ENCODE measurements around the gene EREG. TPM values are rescaled to one million over a fixed set of nuclear protein-coding genes. Genes with fewer than 3 reads are reported as not detected.

The EREG gene
- total RNA-seq, 1 experiment from 2014 or later: 34.0 TPM

- H3K36me3 Mint-ChIP-seq (ENCODE audit: insufficient read depth, unreplicated experiment): no peaks in the 10 kb centered on the region
- no peak overlapping the region for H3K4me3 Mint-ChIP-seq (ENCODE audit: unreplicated experiment)
- no peaks in the 10 kb centered on the region for H3K9me3 Mint-ChIP-seq (ENCODE audit: unreplicated experiment)
- ChIA-PET CTCF (interaction anchor here (1.0 to 1.1 kb wide), 2 partner anchors 9 to 42 kb away, joined by 4 read pairs; no protein-coding TSS in a partner anchor), POLR2A (interaction anchor here (0.7 to 1.2 kb wide), 2 partner anchors 15 to 1311 kb away, joined by 3 read pairs; no protein-coding TSS in a partner anchor)
- intact Hi-C loops (cut with micrococcal nuclease): no loop called here
- H3K4me1 Mint-ChIP-seq (ENCODE audit: insufficient read depth, unreplicated experiment): peaks cover 7% of the 10 kb centered on the region
- no peaks in the 10 kb centered on the region for H3K27me3 Mint-ChIP-seq (ENCODE audit: insufficient read depth, unreplicated experiment)
- DNase-seq (ENCODE audit: unreplicated experiment): no peak
- no TSS peak for BruUV-seq (replicated peaks)
- H3K27ac Mint-ChIP-seq (ENCODE audit: low read depth, unreplicated experiment): peak overlapping the region; percentile 2
- TF ChIP-seq CTCF (IDR thresholded peaks at IDR 0.05; ENCODE audit: unreplicated experiment): no peak
Observed at GRCh38 chr4:74362347-74362746, 2.6 kb upstream of the EREG start.

DNA sequence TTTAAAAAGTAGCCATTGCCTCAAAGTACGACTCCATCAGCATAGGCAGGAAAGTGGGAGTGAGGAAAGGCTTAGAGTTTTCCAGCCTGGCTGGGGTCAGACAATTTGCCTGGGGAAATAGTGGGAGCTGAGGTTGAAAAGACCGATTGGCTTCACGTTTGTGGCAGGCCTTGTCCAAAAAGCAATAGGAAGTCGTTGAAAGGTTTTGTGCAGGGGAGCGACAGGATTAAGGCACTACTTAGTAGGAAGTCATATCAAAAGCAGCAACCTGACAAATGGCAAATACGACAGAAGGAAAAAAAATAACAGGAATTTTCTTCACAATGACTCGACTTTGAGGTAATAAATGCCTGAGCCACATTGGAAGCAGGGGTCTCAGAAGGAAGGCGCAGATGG, 691 bp upstream of the EREG start:
- BruUV-seq (replicated peaks): no TSS peak
- Mint-ChIP-seq H3K4me3 (ENCODE audit: unreplicated experiment) (peak overlapping the region; percentile 77), H3K27me3 (ENCODE audit: insufficient read depth, unreplicated experiment) (no peaks in the 10 kb centered on the region), H3K4me1 (ENCODE audit: insufficient read depth, unreplicated experiment) (peaks cover 16% of the 10 kb centered on the region), H3K9me3 (ENCODE audit: unreplicated experiment) (no peaks in the 10 kb centered on the region), H3K36me3 (ENCODE audit: insufficient read depth, unreplicated experiment) (no peaks in the 10 kb centered on the region), H3K27ac (ENCODE audit: low read depth, unreplicated experiment) (peak overlapping the region; percentile 59)
- ChIA-PET POLR2A (interaction anchor here (0.6 to 2.9 kb wide), 9 partner anchors 9 to 177 kb away, joined by 3 to 22 read pairs (median 5); partner anchors contain the start of genes AREG and EPGN), CTCF (interaction anchor here (0.7 to 1.3 kb wide), 5 partner anchors 13 to 308 kb away, joined by 3 to 4 read pairs (median 3); no protein-coding TSS in a partner anchor)
- intact Hi-C loops (cut with micrococcal nuclease): no loop called here
- peak; percentile 20 for DNase-seq (ENCODE audit: unreplicated experiment)
- no peak for TF ChIP-seq CTCF (IDR thresholded peaks at IDR 0.05; ENCODE audit: unreplicated experiment)

DNA sequence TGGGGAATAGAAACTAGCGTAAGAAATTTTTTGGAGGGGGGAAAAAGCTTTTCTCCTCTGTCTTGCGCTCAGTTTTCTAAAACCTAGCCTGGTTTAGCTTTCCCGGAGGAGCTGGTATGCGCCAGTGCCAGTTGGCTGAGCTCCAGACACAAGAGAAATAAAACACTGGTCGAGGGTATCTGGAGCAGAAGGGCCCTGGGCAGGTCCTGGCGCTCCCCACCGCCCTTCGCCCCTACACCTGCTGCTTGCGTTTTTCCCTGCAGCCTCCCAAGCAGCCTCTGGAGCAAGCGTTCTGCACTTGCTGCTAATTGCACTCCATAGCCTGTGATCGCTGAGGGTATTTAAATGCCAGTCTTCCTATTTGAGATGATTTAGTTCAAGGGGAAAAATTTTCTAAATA, 816 bp downstream of the EREG start:
- no peaks in the 10 kb centered on the region for H3K27me3 Mint-ChIP-seq (ENCODE audit: insufficient read depth, unreplicated experiment)
- H3K9me3 Mint-ChIP-seq (ENCODE audit: unreplicated experiment): no peaks in the 10 kb centered on the region
- peak overlapping the region; percentile 59 for H3K27ac Mint-ChIP-seq (ENCODE audit: low read depth, unreplicated experiment)
- intact Hi-C loops (cut with micrococcal nuclease): loop anchor here (1.0 kb wide), 1 partner anchor 9 kb away; no protein-coding TSS in a partner anchor
- no peak for TF ChIP-seq CTCF (IDR thresholded peaks at IDR 0.05; ENCODE audit: unreplicated experiment)
- no peaks in the 10 kb centered on the region for H3K36me3 Mint-ChIP-seq (ENCODE audit: insufficient read depth, unreplicated experiment)
- peaks cover 26% of the 10 kb centered on the region for H3K4me1 Mint-ChIP-seq (ENCODE audit: insufficient read depth, unreplicated experiment)
- TSS peak; percentile 62 for BruUV-seq (replicated peaks)
- POLR2A ChIA-PET: interaction anchor here (0.6 to 2.9 kb wide), 13 partner anchors 11 to 166 kb away, joined by 3 to 22 read pairs (median 4); partner anchors contain the start of genes AREG and EPGN
- peak overlapping the region; percentile 77 for H3K4me3 Mint-ChIP-seq (ENCODE audit: unreplicated experiment)
- DNase-seq (ENCODE audit: unreplicated experiment): peak; percentile 45
- CTCF ChIA-PET: interaction anchor here (0.7 to 1.1 kb wide), 5 partner anchors 47 to 166 kb away, joined by 3 to 4 read pairs (median 3); partner anchors contain the start of gene EPGN

DNA sequence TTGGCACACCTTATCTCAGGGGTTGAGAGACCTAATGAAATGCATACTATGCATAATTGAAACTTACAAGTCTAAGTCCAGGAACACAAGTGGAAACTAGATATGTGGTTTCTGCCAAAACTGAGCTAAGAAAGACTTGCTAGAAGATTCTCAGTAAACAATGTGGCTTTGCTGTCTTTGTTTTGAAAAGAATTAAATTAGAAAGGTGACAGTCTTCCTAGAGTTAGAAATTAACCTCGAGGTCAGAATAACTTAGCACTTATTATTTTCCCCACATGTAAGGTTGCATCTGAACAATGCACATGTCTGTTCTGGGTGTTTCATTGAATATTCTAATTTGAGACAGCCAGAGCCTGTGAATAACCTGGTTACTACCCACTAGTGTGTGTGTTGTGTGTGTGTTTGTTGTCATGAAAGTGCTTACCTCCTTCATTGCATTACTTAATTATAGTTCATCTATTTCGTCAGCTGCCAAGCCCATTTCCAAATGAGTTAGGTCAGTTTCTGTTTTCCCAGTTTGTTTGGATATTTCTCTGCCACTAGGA, 1.5 kb downstream of the EREG start:
- Mint-ChIP-seq H3K36me3 (ENCODE audit: insufficient read depth, unreplicated experiment) (no peaks in the 10 kb centered on the region), H3K4me3 (ENCODE audit: unreplicated experiment) (peak overlapping the region; percentile 77), H3K27ac (ENCODE audit: low read depth, unreplicated experiment) (peak overlapping the region; percentile 59), H3K27me3 (ENCODE audit: insufficient read depth, unreplicated experiment) (no peaks in the 10 kb centered on the region), H3K9me3 (ENCODE audit: unreplicated experiment) (no peaks in the 10 kb centered on the region), H3K4me1 (ENCODE audit: insufficient read depth, unreplicated experiment) (peaks cover 29% of the 10 kb centered on the region)
- ChIA-PET CTCF (interaction anchor here (0.6 to 1.1 kb wide), 4 partner anchors 57 to 165 kb away, joined by 3 to 4 read pairs (median 4); partner anchors contain the start of gene EPGN), POLR2A (interaction anchor here (0.6 to 2.9 kb wide), 8 partner anchors 10 to 136 kb away, joined by 3 to 22 read pairs (median 9); partner anchors contain the start of genes AREG and EPGN)
- intact Hi-C loops (cut with micrococcal nuclease): loop anchor here (1.0 kb wide), 1 partner anchor 8 kb away; no protein-coding TSS in a partner anchor
- DNase-seq (ENCODE audit: unreplicated experiment): peak; percentile 36
- TF ChIP-seq CTCF (IDR thresholded peaks at IDR 0.05; ENCODE audit: unreplicated experiment): no peak
- BruUV-seq (replicated peaks): TSS peak; percentile 86
